ENCODE data around the gene SLC8A2. TPM values are rescaled to one million over a fixed set of nuclear protein-coding genes. Genes with fewer than 3 reads are reported as not detected.

The SLC8A2 gene
- total RNA-seq, 1 donor from 2014 or later: 0.17 TPM

DNA sequence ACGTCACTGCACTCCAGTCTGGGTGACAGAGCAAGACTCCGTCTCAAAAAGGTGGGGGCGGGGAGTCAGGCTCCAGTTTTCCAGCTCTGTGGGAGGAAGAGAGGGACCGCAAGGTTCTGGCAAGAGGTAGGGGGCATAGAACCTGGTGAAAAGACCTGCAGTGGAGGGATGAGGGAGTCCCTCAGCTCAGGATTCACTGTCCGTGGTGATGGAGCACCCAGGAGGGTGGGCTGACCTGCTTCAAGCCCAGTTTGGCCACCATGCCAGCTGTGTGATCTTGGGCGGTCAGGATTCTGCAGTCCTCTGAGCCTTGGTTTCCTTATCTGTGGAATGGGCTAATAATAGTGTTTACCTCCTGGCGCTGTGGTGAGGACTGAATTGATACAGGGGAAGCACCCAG lies 21.2 kb downstream of the SLC8A2 start:
- DNase-seq: no peak

DNA sequence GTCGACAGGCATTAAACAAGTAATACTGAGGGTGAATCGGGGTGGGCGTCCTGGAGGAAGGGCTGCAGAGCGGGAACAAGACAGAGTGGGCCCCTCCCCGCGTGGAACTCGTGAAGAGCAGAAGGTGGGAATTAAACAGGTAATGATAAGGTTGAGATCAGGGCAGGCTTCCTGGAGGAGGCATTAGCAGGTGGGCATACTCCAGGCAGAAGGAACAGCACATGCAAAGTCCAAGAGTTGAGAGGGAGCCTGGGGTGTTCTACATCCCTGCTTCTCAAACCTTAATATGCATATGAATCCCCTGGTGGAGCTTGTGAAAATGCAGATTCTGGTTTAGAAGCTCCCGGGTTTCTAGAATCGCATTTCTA lies 23.3 kb downstream of the SLC8A2 start:
- DNase-seq: no peak

DNA sequence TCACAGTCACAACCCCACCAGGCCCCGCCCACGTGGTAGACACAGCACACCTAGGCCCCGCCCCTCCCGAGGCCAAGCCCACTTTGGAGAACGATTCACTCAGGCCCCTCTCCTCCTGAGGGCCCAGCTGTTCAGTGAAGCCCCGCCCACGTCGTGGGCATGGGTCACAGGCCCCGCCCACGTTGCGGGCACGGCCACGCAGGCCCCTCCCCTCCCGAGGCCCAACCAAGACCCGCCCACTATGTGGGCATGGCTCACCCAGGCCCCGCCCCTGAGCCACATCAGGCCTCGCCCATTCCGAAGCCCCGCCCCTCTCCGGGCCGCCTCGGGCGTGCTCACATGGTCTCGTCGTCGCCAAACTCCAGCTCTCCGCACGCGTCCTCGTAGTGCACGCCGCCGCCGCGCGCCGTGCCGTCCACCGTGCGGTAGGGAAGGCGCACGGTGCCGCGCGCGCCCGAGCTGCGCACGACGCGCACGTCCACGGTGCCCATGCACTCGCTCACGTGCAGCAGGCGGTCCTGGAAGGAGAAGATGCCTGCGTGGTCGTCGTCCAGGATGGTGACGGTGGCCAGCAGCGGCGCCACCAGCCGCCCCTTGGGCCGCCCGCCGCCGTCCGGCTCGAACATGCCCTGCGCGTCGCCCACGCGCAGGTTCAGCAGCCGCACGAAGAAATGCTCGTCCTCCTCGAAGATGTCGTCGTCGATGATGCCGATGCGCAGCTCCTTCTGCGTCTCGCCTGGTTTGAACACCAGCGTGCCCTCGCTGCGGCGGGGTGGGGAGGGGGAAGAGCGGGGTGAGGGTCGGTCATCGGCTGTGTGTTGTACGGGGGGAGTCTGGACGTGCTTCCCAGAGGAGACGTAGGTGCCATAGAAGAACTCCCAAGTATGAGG lies 24.0 kb downstream of the SLC8A2 start:
- DNase-seq: peak; percentile 55

DNA sequence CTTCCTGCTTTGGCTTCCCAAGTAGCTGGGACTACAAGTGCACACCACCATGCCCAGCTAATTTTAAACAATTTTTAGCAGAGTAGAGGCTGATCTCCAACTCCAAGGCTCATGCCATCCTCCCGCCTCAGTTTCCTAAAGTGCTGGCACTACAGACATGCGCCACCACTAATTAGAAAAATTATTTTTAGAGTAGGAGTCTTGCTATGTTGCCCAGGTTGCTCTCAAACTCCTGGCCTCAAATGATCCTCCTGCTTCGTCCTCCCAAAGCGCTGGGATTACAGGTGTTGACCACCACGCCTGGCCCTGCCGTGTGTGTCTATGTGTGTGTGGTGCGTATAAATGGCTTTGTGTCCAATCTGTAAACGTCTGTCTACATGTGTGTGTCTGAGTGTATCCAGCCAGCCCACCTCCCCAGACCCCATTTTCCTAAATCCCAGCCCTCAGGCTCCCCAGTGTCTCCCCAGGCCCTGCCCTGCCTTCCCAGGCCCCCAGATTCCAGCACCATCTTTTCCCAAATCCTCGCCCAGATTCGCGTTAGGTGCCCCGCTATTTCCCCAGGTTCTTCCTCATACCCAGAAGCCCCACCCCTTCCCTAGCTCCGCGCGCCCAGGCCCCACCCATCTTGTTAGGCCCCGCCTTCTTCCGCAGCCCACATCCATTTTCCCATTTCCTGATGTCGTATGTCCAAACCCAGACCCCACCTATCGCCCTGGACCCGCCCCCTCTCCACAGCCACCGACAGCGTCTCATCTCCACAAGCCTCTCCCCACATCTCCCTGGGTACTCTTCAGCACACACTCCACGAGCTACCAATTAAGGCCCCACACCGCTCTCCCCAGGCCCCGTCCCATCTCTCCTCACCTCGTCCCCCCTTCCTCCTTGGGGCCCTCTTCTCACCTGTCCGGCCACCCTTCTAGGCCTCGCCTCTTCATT lies 24.9 kb downstream of the SLC8A2 start:
- DNase-seq: no peak

DNA sequence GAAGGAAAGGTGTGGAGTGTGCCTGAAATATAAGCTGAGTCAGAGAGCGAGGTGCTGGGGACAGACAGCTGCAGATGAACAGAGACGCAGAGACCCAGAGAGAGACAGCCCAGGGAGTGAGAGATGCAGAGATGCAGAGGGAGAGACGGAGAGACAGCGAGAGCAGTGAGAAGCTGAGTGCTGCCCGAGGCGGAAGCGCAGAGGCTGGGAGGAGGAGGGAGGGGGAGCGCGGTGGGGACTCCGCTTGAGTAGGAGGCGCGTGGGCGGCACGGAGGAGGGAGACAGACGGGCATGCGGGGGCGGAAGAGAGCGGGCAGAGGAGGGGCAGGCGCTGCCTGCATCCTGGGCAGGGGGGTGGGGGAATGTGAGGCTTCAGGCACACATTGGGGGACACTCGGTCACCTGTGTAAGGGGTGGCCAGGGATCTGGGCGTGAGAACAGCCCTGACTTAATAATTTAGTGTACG lies 25.7 kb downstream of the SLC8A2 start:
- peak; percentile 32 for DNase-seq

DNA sequence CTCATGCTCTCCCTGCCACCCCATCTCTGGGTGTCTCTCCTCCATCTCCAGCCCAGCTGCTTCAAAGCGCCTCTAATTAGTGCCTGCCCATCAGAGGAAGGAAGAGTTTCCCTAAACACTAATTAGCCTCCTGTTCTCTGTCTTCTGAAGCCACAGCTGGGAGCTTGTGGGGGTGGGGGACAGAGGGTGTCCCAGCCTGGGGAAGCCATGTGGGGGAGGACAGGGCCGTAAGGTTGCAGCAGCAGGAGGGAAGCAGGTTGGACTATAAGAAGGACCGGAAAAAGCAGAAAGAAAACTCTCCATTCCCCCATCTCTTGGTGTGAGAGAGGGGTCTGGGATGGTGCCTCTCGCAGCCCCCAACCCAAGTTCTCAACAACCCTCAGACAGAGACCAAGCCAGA lies 26.2 kb downstream of the SLC8A2 start:
- DNase-seq: no peak

DNA sequence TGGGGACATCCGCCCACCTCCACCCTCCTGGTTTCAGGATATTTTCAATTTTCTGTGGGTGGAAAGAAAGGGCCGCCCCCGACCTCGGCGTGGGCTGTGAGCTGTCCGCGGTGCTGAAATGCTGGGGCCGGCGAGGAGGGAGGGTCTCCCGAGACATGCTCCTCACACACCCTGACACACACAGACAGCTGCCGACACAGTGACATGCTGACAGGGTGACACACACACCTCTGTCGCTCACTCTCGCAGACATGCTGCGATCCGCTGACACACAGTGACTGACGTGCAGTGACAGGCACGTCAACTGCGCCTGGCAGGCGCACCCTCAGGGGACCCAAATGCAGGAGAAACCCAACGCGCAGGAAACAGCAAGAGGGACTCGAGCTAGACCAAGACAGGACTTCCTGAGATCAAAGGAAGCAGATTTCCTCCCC lies 27.3 kb downstream of the SLC8A2 start:
- DNase-seq: no peak

DNA sequence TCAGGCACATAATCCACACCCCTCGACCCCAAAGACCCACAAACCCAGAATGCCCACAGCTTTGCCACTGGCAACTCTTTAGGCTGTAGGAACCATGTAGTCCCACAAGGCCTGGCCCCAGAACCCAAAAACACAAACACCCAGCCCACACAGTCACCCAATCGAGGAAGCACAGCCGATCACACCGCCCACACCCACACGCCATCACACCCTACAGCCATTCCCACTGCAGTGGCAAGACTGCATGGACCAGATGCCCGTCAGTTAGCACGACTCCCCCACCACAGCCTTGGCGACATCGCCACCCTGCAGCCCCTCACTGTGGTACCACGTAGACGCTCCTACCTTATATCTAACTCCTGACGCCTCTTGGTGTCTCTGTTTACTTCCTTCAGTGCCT lies 28.4 kb downstream of the SLC8A2 start:
- DNase-seq: no peak

DNA sequence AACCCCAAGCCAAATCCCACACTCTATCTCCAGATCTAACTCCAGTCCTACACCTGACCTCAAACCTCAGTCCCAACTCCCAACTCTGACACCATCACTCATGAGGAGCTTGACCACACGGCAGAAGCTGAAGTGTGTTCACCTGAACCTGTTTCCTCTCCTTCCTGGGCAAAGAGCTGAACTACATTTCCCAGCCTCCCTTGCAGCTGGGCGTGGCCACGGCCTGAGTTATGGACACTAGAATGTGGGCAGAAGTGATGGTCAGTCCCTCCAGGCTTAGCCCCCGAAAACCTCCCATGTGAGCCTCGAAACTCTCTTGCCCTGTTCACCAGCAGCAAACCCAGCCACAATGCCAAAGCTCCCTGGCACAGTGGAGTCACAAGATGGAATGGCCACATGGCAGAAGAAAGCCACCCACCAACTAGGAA lies 32.9 kb downstream of the SLC8A2 start:
- DNase-seq: no peak

DNA sequence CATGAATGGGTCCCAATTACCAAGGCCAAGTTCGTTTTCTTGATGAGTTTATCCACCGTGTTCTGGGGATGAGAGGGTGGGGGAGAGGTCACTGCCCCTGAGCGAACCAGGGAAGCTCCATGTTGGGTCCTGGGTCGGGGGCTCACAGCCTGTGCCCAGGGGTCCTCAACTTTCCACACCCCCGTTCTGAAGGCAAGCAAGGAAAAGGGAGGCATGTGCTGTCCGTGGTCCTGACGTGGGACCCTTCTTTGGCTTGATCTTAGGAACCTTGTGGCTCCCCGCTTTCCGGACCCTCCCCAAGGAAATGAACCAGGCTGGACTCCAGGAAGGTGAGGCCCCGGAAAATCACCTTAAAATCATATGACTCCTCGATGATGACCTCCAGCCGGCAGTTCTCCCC lies 34.2 kb downstream of the SLC8A2 start:
- DNase-seq: peak; percentile 15

DNA sequence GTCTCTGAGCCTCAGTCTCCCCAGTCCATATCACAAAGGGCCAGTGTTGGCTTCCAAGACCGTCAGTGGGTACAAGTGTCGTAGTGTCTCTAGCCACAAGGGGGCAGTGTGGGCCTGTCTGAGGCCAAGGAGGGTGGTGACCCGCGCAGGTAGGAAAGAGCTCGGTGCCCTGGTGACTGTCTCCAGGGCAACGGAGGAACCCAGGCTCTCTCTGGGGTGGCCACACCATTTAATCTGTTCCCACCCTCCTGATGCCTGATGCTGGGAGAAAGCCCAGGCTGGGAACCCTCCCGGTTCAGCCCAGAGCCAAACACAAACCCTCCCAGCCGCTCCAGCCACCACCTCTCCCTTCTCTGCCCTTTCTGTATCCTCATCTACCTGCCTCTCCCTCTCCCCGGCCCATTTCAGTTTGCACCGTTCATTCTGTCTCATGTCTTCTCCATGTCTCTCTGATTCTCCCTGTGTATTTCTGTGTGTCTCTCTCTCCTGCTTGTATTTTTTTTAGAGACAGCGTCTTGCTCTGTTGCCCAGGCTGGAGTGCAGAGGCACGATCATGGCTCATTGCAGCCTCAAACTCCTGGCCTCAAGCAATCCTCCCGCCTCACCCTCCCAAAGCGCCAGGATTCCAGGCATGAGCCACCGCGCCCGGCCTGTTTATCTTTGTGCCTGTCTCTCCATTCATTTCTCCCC lies 34.8 kb downstream of the SLC8A2 start:
- peak; percentile 83 for DNase-seq

DNA sequence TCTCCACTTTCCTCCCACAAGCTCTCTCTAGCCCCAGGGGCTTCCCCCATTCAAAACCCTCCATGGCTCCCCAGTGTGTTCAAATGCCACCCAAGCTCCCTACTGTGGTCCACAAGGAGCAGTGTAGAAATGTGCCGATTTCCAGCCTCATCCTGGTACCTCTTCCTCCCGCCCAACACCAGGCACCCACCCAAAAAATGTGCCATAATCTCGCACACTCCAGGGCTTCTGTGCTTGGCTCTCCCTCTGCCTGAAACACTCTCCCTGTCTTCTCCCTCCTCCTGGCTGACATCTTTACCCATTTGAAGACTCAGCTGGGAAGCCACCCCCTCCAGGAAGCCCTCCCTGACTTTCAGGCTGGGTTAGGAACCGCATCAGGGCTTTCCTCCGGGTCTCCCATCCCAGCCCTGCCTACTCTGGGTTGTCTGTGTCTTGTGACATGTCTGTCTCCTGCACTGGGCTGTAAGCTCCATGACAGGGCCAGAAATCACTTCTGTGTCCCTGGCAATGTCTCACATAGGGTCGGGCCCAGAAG lies 35.7 kb downstream of the SLC8A2 start:
- DNase-seq: no peak

DNA sequence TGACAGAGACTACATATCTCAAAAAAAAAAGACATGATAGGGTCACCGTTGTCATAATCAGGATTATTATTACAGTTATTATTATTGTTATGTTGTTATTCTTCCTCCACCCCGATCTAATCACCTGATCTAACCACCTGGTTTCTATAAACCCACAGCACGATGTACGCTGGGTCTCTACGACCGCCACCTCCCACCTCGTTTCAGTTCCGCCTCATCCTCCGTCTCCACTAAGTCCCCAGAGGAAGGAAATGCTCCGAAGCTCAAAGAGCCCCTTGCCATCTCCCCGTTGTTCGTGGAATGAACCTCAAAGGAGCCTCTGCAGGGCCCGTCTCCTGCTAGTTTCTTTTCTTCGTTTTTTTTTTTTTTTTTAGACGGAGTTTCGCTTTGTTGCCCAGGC lies 36.5 kb downstream of the SLC8A2 start:
- no peak for DNase-seq

DNA sequence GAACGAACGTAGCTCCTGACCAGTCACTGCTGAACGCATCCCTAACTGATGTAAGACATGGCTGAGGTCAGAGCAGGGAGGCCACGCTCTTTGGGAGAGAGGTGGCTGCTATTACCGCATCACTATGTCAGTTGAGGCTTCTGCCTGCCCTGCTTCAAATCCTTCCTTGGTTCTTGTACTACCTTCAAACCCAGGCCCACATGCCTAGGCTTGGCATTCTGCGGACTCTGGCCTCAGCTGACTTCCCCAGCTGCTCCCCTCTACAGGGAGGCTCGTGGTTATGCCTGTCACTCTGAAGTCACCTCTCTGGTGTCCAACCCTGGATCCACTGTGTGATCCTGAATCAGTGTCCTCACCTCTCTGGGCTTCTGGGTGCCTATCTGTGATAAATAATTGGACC lies 37.6 kb downstream of the SLC8A2 start:
- no peak for DNase-seq

DNA sequence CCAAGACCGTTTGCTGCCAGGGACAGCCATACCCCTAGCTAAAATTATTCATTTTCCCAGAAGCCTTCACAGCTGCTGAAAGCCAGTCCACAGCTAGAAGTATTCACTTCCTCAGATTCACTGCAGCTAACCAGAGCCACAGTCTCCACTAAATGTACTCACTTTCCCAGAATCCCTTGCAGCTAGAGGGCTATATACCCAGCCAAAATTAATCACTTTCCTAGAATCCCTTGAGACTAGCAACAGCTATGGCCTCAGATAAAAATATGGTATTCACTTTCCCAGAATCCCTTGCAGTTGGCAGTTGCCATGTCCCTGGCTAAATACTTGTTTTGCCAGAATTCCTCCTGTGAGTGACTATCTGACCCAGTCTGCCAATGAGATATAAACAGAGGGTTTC lies 38.6 kb downstream of the SLC8A2 start:
- no peak for DNase-seq

DNA sequence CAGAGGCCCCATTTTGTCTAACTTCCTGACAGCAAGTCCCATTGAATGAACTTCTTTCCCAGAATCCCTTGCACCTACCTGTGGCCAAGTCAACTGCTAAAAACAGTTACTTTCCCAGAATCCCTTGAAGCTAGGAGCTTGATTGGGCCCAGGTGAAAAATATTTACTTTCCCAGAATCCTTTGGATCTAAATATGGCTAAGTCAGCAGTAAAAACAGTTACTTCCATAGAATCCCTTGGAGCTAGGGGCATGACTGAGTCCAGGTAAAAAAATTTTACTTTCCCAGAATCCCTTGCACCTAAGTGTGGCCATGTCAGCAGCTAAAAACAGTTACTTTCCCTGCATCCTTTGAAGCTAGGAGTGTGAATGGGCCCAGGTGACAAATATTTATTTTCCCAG lies 39.2 kb downstream of the SLC8A2 start:
- no peak for DNase-seq

DNA sequence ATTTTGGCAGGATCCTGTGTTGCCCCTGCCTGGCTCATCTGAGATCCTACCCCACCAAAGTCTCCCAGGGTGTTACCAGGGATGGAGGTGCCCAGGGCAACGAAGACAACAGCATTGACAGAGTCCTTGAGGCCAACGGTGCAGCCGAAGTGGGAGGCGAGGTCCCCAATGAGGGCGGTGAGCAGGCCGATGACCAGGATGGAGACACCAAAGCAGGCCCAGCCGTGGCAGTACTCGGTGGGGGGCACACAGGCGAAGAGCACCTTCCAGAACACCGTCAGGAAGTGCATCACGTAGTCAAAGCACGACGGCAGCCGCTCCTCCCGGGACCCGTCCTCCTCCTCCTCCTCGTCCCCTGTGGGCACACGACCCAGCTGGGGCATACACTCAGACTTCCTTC lies 39.6 kb downstream of the SLC8A2 start:
- no peak for DNase-seq

DNA sequence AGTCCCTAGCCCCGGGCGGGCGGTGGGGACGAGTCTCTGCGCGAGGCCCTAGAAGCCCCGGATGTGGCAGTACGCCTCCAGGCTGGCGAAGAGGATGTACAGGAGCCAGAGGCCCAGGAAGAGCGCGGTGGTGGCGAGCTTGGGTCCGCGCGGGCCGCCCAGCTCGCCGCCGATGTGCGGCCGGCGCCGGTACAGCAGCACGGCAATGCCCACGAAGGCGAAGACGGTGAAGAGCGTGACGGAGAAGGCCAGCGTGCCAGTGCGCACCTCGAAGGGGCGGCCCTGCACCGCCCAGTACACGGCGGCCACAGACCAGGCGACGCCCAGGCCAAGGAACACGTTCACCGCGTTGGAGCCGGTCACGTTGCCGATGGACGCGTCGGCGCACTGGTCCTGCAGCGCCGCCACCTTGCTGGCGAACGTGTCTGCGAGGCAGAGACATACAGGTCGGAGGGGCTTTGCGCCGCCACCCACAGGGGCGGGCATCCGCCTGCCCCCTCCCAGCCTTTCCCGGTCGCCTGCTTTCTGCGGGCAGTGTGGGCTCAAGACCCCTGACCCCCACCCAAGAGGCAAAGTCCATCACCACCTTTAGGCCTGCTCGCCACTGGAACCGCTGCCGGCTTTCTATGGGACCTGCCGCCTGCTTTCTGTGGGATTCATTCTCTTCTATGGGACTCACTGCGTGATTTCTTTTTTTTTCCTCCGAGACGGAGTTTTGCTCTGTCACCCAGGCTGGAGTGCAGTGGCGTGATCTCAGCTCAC lies 41.5 kb downstream of the SLC8A2 start:
- peak; percentile 62 for DNase-seq

DNA sequence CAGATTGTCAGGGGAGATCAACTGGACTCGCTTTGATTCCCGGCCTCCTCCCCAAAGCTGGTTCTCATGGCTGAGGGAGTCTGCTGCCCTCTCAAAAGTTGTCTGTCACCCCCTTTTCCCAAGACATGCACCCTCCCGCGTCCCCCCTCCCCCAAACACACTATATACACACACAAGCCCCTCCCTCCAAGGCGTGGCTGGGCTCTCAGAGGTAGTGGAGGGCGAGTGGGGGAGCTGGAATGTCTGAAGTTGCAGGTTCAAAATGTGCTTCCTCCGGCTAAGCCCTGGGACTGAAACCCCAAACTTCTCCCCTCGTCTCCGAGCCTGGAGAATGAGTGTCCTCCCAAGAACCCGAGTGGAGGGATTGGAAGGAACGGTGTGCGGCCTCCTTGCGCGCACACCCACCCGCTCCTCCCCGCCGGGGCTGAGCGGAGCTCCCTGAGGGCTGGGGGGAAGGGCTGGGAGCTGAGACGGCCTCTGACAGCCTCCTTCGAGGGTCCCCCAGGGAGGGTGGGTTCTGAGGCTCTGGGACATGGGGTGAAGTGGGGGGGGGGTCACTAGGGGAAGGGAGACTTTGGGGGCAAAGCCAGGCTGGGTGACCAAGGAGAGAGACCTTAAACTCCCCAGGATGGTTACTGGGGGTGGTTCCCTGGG lies 42.4 kb downstream of the SLC8A2 start:
- no peak for DNase-seq

DNA sequence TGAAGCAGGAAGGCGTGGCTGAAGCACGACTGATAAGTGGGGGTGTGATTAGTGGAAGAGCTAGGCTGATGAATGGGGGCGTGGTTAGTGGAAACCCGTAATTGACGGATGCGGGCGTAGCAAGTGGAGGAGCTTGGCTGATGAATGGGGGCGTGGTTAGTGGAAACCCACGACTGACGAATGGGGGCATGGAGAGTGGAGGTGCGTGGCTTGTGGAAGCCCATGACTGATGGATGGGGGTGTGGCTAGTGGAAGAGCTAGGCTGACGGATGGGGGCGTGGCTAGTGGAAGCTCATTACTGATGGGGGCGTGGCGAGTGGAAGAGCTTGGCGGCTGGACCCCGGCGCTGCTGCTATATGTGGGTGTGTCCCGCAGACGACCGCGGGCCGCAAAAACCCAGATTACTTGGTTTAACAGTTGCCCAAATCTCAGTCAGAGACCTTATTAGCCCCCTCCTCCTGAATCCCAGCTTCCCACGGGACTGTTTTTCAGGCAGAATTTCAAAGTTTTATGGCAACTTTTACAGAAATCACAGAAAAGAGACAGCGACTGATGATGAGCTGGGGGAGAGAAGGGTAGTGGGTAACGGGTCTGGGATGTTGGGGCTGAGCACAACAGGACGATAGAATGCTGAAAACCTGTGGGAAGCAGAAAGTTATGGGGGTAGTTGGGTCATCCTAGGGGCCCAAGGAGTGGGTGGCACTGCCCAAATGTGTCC lies 43.4 kb downstream of the SLC8A2 start:
- DNase-seq: peak; percentile 99
